Epithelial cell of prostate (primary cell): Measurements from ENCODE around the gene RNF148.
"Not testable (repeated sequence)": the region's sequence is repeated elsewhere in the genome, so short reads cannot be mapped to it uniquely, and the experiment has no call there.

Experiments
- DNase-seq: peaks from one replicate; pipeline ENCODE4 v3.0.0-alpha.2; 2011; ENCODE audit warnings: low read depth, low spot score
- H3K27ac ChIP-seq: fragments of 450-650 bp; 2 replicates; pipeline ENCODE4 v1.5.1; 2017; ENCODE audit warnings: mild to moderate bottlenecking

Gene RNF148

DNA sequence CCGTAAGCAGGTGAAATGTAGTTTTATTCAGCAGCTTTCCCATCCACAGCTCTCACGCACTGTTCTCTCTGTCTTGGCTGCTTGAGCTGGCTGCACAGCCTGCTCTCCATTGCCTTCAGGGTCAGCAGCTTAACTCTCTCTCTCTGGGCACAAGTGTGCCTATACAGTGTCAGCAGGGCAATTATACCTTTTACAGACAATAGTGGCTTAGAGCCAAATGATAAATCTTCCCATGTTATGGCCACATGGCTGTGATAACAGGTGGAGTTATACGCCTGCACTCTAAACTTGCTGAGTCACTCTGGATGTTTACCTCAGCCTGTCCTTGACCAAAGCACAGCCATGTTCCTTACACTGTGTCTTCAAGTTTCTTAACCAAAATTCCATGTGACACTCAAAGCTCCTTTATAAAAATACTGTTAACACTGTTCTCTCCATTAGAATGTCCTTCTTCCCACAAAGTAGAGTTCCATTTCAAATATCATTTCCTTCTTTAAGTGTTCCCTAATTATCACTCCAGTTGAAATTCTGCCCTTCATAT, 9.9 kb downstream of the RNF148 start:
- H3K27ac ChIP-seq = no peak overlapping the region
- no peak for DNase-seq

DNA sequence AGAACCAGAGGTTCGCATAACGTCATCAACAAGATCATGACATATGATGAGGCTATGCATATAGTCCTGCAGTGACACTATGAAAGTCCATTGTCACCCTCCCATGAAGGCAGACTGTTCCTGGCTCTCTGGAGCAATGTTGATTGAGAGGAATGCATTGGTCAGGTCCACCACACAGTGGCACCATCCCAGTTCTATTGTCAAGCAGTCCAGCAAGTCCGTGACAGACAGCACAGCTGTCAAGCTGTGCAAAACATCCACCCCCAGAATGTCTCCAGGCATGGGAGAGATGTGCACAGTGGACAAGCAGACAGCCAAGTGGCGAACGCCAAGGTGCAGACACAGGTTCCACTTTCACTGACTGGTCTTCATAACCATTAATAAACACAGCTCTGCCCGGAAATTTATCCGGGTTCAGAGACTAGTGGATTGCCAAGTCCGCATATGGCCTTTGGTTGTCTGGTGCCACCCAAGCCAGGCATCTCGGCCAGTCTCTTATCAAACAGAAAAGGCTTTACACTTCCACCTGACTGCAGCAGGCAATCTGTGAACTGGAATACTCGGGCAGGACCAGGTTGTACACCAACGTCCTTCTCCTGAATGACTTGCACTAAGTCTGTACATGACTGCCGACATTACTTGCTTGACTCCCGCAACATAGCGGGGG, 11.0 kb downstream of the RNF148 start:
- no peak overlapping the region for H3K27ac ChIP-seq
- no peak for DNase-seq

DNA sequence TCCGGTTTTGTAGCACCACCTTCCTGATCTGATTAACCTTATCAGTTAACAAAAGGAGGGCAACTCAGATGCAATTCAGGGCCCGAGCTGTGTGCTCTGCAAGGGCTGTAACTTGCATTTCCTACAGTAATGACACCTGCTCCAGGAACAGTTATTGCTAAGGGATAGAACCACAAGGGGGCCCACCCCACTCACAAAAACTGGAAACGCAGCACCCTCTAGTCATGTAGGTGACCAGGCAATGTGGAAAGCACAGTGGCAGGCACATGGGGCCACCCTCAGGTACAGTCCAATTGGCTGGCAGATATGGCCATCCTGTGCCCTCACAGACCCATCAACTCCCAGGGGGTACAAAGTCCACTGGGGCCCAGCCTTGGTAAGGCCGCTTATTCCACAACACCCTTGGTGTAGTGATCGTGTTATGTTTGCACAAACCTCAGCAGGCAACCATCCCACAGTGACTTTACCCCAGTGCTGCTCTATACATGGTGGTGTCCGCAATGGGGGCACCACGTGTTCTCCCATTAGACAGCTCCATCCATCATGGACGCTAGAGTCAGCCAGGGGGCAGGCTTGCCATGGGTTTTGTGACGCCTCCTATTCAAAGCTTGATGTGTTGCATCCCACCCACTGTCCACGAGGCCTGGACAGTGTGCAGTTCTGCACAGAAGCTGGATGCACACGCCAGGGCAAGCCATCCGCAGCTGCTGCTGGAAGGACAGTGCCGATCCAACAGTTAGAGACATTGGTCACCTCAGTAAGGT, 13.2 kb downstream of the RNF148 start:
- no peak overlapping the region for H3K27ac ChIP-seq
- no peak for DNase-seq

DNA sequence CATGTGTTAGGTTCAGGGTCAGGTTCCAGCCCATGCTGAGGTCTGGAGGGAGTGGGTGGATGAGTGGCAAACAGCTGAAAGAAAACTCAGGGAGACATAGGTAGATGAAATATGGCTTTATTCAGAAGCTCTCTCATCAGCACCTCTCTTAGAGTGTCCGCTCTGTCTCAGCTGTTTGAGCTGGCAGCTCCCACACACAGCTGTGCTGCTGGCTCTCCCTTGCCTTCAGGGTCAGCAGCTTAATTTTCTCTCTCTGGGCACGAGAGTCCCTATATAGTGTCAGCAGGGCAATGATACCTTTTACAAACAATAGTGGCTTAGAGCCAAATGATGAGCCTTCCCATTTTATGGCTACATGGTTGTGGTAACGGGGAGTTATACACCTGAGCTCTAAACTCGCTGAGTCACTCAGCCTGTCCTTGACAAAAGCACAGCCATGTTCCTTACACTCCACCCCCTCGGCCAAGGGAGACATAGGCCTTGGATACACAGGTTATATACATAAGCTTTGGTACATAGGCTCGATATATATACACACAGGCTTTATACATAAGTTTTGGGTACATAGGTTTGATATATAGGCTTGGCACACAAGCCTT, 14.2 kb downstream of the RNF148 start:
- no peak overlapping the region for H3K27ac ChIP-seq
- DNase-seq = no peak

DNA sequence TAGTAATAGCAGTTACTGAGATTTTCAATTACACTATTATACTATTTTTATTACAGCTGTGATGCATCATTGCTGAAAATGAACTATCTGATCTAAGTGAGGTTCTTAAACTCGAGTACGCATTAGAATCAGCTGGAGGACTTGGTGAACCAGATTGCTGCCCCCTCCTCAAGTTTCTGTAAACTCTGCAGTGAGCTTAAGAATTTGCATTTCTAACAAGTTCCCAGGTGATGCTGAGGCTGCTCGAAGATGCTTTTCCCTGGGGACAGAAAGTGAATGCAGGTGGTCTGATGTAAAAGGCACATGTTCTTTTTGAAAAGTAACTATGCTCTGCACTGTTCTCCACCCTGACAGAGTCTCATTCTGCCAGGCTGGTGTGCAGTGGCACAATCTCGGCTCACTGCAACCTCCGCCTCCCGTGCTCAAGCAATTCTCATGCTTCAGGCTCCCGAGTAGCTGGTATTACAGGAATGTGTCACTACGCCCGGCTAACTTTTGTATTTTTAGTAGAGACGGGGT, 16.3 kb downstream of the RNF148 start:
- no peak for DNase-seq
- H3K27ac ChIP-seq = no peak overlapping the region

DNA sequence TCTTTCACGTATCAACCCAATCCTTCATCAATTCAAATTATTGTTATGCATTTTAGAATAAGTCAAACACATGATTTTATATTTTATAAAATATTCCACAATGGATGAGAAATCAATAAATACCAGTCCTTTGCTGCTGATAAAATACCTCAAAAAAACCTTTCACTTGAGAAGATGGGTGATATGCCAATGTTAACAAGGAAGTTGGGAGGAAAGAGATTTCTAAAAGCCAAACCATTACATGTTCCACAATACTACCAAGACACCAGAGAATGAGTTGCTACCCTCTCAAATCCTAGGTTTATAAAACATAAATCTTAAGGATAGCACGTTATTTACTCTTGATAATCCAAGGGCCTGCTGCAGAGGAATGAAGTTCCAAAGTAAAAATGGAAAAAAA, 18.2 kb downstream of the RNF148 start:
- no peak for DNase-seq
- H3K27ac ChIP-seq = no peak overlapping the region

DNA sequence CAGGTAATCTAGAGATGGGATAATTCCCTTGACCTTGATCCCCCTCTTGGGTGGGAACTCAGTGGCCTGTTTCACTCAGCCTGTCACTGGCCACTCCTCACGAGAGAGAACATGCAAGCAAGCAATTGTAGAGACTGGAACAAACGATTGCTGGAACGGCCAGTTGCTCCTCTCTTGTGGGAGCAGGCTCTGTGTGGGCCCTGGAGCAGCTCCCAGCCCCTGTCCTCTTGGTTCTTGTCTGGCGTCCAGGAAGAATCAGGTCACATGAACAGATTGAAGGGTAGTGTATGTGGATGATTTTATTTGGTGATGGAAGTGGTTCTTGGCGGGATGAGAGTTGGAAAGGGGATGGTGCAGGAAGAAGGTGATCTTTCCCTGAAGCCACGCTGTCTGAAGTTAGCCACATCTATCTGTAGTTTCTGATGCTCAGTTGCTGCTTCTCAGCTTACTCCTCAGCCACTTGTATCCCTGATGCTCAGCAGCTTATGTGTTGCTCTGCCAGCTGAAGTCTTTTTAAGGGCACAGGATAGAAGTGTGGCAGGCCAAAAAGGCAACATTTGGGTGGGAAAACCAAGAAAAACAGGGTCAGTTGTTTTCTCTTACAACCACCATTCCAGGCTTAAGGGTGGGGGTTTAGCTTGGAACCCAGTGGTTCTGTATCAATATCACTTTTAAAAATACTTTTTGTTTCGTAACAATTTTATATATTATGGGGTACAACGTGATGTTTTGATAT, 19.7 kb downstream of the RNF148 start:
- DNase-seq = no peak
- no peak overlapping the region for H3K27ac ChIP-seq

DNA sequence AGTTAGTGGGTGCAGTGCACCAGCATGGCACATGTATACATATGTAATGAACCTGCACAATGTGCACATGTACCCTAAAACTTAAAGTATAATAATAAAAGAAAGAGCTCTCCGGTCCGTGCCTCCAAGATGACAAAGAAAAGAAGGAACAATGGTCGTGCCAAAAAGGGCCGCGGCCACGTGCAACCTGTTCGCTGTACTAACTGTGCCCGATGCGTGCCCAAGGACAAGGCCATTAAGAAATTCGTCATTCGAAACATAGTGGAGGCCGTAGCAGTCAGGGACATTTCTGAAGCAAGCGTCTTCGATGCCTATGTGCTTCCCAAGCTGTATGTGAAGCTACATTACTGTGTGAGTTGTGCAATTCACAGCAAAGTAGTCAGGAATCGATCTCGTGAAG, 21.5 kb downstream of the RNF148 start:
- H3K27ac ChIP-seq, DNase-seq: not testable (repeated sequence)

DNA sequence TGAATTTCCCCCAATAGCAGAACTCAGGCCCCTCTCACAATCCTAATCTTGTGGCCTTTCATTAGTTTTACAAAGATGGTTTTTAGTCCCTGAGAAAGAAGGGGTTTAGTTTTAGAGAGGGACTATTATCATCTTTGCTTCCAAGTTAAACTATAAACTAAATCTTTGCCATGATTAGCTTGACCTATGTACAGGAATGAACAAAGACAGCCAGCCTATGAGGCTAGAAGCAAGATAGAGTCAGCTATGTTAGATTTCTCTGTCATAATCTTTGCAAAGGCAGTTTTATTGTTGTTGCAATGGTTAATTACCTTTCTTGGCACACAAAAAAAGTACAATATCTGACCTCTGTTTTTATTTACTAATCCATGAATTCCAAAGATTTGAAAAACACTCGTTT, 22.9 kb downstream of the RNF148 start:
- H3K27ac ChIP-seq = peak overlapping the region; percentile 27
- DNase-seq = no peak

DNA sequence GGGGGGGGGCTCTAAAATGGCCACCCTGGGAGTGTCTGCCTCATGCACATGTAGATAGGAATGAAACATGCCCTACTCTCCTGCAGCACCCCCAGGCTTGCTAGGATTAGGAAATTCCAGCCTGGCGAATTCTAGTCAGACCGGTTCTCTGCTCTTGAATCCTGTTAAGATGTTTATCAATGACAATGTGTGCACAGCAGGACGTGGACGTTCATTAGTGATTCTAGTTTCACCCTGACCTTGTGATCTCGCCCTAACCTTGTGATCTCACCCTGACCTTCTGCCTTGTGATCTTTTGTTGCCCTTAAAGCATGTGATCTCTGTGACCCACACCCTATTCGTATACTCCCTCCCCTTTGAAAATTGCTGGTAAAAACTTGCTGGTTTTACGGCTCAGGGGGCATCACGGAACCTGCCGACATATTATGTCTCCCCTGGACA, 23.4 kb downstream of the RNF148 start:
- peak; percentile 31 for DNase-seq
- peak overlapping the region; percentile 27 for H3K27ac ChIP-seq

DNA sequence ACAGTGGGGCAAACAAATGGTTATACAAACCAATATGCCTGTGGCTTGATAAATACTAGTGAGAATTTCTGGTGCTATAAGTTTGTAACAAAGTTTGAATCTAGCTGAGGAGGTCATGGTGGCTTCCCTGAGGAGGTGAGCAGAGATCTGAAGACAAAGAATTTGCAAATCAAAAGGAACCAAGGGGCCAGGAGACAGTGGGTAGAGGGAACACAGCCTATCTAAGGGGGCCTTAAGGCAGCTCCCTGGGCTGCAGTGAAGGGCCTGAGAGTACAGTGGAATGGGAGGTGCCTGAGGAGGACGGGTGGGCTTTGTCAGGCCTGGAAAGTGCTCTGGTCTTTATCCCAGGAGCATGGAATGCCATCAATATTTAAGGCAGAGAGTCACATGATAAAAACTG, 25.6 kb downstream of the RNF148 start:
- DNase-seq = no peak
- no peak overlapping the region for H3K27ac ChIP-seq

DNA sequence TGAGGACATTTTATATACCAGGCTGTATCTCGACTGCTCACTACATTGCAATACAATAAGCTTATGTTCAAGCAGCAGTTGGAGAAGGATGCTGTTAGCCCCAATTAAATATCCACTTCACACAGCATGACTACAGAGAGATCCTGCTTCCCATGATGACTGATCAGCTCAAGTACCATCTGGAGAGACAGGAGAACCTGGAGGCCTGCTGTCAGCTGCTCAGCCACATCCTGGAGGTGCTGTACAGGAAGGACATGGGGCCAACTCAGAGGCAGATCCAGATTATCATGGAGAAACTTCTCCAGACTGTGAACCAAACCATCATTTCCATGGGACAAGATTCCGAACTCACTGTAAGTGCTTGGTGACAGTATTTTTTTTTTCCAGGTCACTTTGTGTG, 26.3 kb downstream of the RNF148 start:
- DNase-seq = no peak
- H3K27ac ChIP-seq = no peak overlapping the region

DNA sequence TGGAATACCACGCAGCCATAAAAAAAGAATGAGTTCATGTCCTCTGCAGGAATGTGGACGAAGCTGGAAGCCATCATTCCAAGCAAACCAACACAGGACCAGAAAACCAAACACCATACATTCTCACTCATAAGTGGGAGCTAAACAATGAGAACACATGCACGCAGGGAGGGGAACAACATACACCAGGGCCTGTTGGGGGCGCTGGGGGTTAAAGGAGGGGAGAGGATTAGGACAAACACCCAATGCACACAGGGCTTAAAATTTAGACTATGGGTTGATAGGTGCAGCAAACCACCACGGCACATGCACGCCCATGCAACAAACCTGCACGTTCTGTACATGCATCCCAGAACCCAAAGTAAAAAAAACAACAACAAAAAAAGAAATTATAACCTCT, 27.1 kb downstream of the RNF148 start:
- no peak for DNase-seq
- no peak overlapping the region for H3K27ac ChIP-seq

DNA sequence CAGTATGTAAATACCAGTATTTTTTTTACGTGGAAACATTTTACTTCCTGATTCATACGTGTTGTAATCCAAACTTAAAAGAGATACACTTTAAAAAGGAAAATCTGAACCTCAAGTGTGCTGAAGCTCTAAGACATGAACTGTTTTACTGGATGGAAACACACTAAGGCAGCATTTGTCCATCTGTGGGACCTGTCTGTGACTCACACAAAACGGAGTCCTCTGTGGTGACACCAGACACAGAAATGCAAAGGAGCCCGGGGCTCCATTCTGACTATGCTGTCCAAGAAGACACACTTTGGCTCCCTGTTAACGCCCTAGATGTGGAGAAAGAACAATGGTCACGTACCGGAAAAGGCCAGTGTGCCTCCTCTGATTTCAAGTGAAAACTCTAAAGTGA, 27.7 kb downstream of the RNF148 start:
- no peak for DNase-seq
- no peak overlapping the region for H3K27ac ChIP-seq

DNA sequence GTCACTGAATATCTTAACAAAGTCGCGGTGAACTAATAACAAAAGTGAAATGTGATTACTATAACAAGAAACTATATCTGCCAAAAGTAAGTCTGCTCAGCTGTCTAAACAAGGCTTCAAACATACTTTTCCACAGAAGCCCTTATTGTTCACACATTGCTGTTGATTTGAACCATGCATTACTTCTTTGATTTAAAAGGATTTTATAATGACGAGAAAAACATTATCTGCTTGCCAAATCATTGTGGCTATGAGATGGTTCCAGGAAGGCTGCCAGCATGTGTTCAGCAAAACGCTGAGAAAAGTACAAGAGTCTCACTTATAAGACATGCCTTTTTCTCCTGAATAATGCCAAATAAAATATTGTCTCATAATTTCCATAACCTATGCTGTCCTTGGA, 28.2 kb downstream of the RNF148 start:
- no peak for DNase-seq

DNA sequence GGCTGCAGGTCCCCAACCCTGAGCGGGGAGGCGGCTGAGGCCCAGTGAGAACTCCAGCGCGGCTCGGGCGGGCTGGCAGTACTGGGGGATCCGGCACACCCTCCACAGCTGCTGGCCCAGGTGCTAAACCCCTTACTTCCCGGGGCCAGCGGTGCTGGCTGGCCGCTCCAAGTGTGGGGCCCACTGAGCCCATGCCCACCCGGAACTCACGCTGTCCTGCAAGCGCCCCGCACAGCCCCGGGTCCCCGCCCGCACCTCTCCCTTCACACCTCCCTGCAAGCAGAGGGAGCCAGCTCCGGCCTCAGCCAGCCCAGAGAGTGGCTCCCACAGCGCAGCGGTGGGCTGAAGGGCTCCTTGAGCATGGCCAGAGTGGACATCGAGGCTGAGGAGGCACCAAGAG, 28.8 kb downstream of the RNF148 start:
- DNase-seq = no peak
- H3K27ac ChIP-seq = no peak overlapping the region

More for the DNA sequence above, 28.2 kb downstream of the RNF148 start:
- H3K27ac ChIP-seq = no peak overlapping the region

DNA sequence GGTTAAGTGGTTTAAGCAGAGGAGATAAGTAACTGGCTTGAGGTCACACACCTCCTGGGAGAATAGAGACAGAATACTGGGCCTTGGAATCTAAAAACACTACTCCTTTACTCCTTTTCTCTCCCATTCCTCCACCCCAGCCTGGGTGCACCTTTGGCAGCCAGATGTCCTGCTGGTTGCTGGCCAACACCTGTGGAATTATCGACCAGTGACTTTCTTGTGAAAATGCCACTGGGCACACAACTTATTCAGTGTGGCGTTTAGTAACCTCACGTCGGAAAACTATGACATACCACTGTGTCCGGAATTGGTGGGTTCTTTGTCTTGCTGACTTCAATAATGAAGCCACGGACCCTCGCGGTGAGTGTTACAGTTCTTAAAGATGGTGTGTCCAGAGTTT, 30.2 kb downstream of the RNF148 start:
- no peak for DNase-seq
- H3K27ac ChIP-seq = no peak overlapping the region

DNA sequence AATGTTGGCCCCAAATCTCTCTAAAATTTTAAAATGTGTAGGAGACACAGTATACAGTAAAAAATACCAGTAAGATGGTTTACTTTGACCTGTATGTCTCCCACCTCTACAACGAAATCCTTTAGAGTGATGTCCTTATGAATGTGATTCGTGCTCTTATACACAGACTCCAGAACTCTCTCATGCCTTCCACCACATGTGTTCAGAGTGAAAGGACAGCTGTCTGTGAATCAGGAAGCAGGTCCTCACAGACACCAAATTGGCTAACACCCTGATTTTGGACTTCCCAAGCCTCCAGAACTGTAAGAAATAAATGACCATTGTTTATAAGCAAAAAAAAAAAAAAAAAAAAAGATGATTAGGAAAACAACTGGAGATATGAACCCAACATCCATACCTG, 39.0 kb downstream of the RNF148 start:
- no peak overlapping the region for H3K27ac ChIP-seq
- no peak for DNase-seq

DNA sequence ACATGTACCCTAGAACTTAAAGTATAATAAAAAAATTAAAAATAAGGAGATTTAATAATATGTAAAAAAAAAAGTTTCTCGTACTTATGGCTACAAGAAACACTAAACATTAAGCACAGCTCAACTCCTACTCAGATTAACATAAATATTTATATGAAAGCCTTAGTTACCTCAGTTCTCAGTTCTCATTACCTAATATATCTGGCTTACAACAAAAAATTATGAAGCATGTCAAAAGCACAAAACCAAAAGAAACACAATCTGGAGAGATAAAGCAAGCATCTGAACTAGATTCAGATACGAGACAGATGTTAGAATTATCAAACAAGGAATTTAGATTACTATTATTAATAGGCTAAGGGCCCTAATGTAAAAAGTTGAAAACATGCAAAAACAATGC, 43.9 kb downstream of the RNF148 start:
- no peak overlapping the region for H3K27ac ChIP-seq
- no peak for DNase-seq

DNA sequence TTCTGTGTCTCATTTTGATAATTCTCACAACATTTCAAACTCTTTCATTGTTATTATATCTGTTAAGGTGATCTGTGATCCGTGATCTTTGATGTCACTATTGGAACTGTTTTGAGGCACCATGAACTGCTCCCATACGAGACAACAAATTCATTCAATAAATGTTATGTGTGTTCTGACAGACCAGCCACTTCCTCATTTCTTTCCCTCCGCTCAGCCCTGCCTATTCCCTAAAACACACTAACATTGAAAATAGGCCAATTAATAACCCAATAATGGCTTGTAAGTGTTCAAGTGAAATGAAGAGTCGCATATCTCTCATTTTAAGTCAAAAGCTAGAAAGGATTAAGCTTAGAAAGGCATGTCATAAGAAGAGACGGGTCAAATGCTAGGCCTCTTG, 49.0 kb downstream of the RNF148 start:
- no peak overlapping the region for H3K27ac ChIP-seq
- no peak for DNase-seq
